ENCODE data around the gene CACNA1E.

DNA sequence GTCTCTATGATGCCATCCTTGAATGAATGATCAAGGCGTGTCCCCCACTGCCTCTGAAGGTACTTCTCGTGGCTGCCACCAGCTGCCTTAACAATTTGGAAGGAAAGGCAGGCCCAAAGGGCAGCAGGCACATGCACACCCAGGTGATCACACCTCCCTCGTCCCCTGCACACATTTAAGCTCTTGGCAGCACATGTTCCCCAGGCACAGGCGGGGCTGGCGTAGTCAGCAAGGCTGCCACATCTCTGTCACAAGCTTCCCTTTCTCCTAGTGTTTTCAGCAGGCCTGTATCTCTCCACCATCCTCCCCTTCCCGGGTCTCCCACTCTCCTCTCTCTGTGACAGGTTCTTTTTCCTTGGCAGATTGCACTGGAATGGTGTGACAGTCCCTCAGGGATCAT lies 111.9 kb downstream of the CACNA1E start:
- TF ChIP-seq, protein P1, sequence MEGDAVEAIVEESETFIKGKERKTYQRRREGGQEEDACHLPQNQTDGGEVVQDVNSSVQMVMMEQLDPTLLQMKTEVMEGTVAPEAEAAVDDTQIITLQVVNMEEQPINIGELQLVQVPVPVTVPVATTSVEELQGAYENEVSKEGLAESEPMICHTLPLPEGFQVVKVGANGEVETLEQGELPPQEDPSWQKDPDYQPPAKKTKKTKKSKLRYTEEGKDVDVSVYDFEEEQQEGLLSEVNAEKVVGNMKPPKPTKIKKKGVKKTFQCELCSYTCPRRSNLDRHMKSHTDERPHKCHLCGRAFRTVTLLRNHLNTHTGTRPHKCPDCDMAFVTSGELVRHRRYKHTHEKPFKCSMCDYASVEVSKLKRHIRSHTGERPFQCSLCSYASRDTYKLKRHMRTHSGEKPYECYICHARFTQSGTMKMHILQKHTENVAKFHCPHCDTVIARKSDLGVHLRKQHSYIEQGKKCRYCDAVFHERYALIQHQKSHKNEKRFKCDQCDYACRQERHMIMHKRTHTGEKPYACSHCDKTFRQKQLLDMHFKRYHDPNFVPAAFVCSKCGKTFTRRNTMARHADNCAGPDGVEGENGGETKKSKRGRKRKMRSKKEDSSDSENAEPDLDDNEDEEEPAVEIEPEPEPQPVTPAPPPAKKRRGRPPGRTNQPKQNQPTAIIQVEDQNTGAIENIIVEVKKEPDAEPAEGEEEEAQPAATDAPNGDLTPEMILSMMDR (conservative IDR thresholded peaks at IDR 0.05; ENCODE audit: low read length): no peak
- no peak for TF ChIP-seq EZH2phosphoT487 (IDR thresholded peaks at IDR 0.05; ENCODE audit: borderline replicate concordance, low read depth, low read length)

Measured in OCI-LY7 (cell line).